CD4-positive, alpha-beta T cell (primary cell): ENCODE data around the gene EML4. TPM values are rescaled to one million over a fixed set of nuclear protein-coding genes. Genes with fewer than 3 reads are reported as not detected.

ENCODE experiments used
- ATAC-seq: fragments of 200-7000 bp; cut with Tn5 transposase; one replicate; pipeline ENCODE4 v1.10.0; 2022; ENCODE audit warnings: mild to moderate bottlenecking; ENCODE audit not compliant: poor library complexity
- CTCF ChIA-PET: fragments of 350-600 bp; sonication (Branson Sonifier 250); formaldehyde crosslinking; loops from one replicate; lab custom pipeline; 2021; ENCODE audit warnings: antibody characterized with exemption, inconsistent platforms; lab: Charles Lee
- POLR2A ChIA-PET: fragments of 350-600 bp; sonication (Branson Sonifier 250); formaldehyde crosslinking; loops from one replicate; lab custom pipeline; 2021; ENCODE audit warnings: antibody characterized with exemption, inconsistent platforms; lab: Charles Lee
- DNase-seq, 14 experiments: peaks; one replicate each; pipeline ENCODE4 v3.0.0-alpha.2; 2013 to 2020; ENCODE audit warnings: mixed read lengths in 2 of 14
- H3K27ac ChIP-seq, 2 donors: one replicate each; pipeline versions ENCODE4 v1.5.1 to v1.7.0; 2013; ENCODE audit warnings: low read length in 2 of 2, low read depth in 1 of 2, mild to moderate bottlenecking in 1 of 2
- H3K27me3 ChIP-seq, 2 experiments: 1 replicate in 1 of 2; 2 replicates in 1 of 2; pipeline versions ENCODE4 v1.6.1 to v1.7.0; 2013; ENCODE audit warnings: low read length in 2 of 2, control low read depth in 1 of 2, mild to moderate bottlenecking in 1 of 2, moderate library complexity in 1 of 2; ENCODE audit not compliant: insufficient read depth in 2 of 2, control insufficient read depth in 1 of 2
- H3K36me3 ChIP-seq: one replicate; pipeline ENCODE4 v1.6.1; 2013; ENCODE audit warnings: low read length, control low read depth; ENCODE audit not compliant: insufficient read depth
- H3K4me1 ChIP-seq: one replicate; pipeline ENCODE4 v1.6.1; 2013; ENCODE audit warnings: low read length, control low read depth; ENCODE audit not compliant: insufficient read depth
- H3K4me3 ChIP-seq: one replicate; pipeline ENCODE4 v1.5.1; 2013; ENCODE audit warnings: mild to moderate bottlenecking, low read length, moderate library complexity
- H3K9me3 ChIP-seq, 2 experiments: 1 replicate in 1 of 2; 2 replicates in 1 of 2; pipeline versions ENCODE4 v1.6.1 to v1.7.0; 2013; ENCODE audit warnings: low read length in 2 of 2, mild to moderate bottlenecking in 2 of 2, control low read depth in 1 of 2, moderate library complexity in 1 of 2; ENCODE audit not compliant: control insufficient read depth in 1 of 2, insufficient read depth in 1 of 2
- H3K27ac Mint-ChIP-seq: one replicate; pipeline ENCODE4 v1.8.0; 2020; ENCODE audit warnings: mixed read lengths
- H3K27me3 Mint-ChIP-seq: one replicate; pipeline ENCODE4 v1.8.0; 2021; ENCODE audit warnings: mixed read lengths
- H3K36me3 Mint-ChIP-seq: one replicate; pipeline ENCODE4 v1.8.0; 2021; ENCODE audit warnings: low read depth, mixed read lengths
- H3K4me1 Mint-ChIP-seq: one replicate; pipeline ENCODE4 v1.8.0; 2021; ENCODE audit warnings: low read depth, mixed read lengths
- H3K4me3 Mint-ChIP-seq: one replicate; pipeline ENCODE4 v1.8.0; 2020; ENCODE audit warnings: mild to moderate bottlenecking, mixed read lengths
- H3K9me3 Mint-ChIP-seq: one replicate; pipeline ENCODE4 v1.8.0; 2020; ENCODE audit warnings: mixed read lengths
- intact Hi-C, 2 experiments: fragments of 100-400 bp; cut with DNase I in 1 of 2; cut with micrococcal nuclease in 1 of 2; formaldehyde crosslinking; loops; one replicate each; pipeline versions ENCODE4 v1.15.1 to v1.9.0; 2023 to 2025; cut with DNase I, micrococcal nuclease
- total RNA-seq, 174 experiments: library from RNA in 2 of 174; stranded (reverse) in 2 of 174; gene quantifications; one replicate each; pipeline ENCODE4 v1.2.3 and lab custom pipeline; 2021 to 2026
- TF ChIP-seq, protein P1 (sequence below): fragments of 200-600 bp; IDR thresholded peaks from one replicate; pipeline ENCODE4 v1.8.0; 2022; ENCODE audit warnings: antibody characterized with exemption, mild to moderate bottlenecking

The EML4 gene
- total RNA-seq, 2 experiments from 2014 or later, result 219 to 228 TPM

- POLR2A ChIA-PET, result no interaction called here
- CTCF ChIA-PET, result interaction anchor here (1.6 kb wide), 1 partner anchor 13 kb away, joined by 3 read pairs; no protein-coding TSS in a partner anchor
- Mint-ChIP-seq H3K36me3 (peaks cover 87% of the 10 kb centered on the region), H3K9me3 (no peaks in the 10 kb centered on the region), H3K27ac (peak overlapping the region; percentile 2), H3K4me3 (no peak overlapping the region), H3K4me1 (peaks cover 45% of the 10 kb centered on the region), H3K27me3 (no peaks in the 10 kb centered on the region)
- Histone ChIP-seq H3K27me3 (no peaks in the 10 kb centered on the region), H3K9me3 (no peaks in the 10 kb centered on the region), H3K4me3 (no peak overlapping the region), H3K36me3 (peaks cover 74% of the 10 kb centered on the region), H3K4me1 (peaks cover 14% of the 10 kb centered on the region), H3K27ac (no peak overlapping the region)
- TF ChIP-seq, protein P1, sequence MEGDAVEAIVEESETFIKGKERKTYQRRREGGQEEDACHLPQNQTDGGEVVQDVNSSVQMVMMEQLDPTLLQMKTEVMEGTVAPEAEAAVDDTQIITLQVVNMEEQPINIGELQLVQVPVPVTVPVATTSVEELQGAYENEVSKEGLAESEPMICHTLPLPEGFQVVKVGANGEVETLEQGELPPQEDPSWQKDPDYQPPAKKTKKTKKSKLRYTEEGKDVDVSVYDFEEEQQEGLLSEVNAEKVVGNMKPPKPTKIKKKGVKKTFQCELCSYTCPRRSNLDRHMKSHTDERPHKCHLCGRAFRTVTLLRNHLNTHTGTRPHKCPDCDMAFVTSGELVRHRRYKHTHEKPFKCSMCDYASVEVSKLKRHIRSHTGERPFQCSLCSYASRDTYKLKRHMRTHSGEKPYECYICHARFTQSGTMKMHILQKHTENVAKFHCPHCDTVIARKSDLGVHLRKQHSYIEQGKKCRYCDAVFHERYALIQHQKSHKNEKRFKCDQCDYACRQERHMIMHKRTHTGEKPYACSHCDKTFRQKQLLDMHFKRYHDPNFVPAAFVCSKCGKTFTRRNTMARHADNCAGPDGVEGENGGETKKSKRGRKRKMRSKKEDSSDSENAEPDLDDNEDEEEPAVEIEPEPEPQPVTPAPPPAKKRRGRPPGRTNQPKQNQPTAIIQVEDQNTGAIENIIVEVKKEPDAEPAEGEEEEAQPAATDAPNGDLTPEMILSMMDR, result no peak
- DNase-seq (no peak), ATAC-seq (no peak)
- intact Hi-C loops, result loop anchor here in 1 of 2 experiments (5.0 kb wide), 1 partner anchor 41 kb away; no protein-coding TSS in a partner anchor
Measured at GRCh38 chr2:42303252-42303651, 134.1 kb downstream of the EML4 start.

DNA sequence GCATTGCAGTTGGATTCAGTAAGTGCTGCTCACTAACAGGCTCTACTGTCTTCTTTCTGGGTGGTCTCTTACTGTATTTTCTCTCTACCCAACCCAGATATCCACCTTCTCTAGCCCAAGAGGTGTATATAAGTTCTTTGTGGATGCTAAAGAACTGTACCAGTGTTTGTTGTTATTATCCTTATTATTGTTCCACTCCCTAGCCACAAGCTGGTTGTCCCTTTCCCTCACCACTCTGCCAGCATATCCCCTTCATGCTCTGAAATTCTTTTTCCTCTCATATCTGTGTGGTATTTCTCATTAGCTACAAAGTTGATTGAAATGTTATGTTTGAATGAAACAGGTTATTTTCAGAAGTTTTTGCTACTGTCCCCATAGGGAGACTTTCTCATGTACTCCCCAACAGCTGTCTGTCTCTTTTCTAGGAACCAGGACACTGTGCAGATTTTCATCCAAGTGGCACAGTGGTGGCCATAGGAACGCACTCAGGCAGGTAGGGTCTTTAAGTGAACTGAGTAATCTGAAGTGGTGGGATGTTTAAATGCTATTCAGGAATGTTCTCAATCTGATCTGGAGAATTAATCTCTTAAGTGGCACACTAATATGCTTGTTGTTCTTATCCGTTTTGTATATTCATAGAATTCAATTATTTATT is 135.0 kb downstream of the EML4 start:
- H3K27ac ChIP-seq, result no peak overlapping the region
- Mint-ChIP-seq H3K9me3 (no peaks in the 10 kb centered on the region), H3K36me3 (peaks cover 84% of the 10 kb centered on the region), H3K27me3 (no peaks in the 10 kb centered on the region), H3K27ac (peak overlapping the region; percentile 2), H3K4me3 (no peak overlapping the region), H3K4me1 (peaks cover 36% of the 10 kb centered on the region)
- no peak for ATAC-seq
- TF ChIP-seq, protein P1, result no peak
- H3K36me3 ChIP-seq, result peaks cover 74% of the 10 kb centered on the region
- no peak for DNase-seq
- no peaks in the 10 kb centered on the region for H3K27me3 ChIP-seq
- H3K9me3 ChIP-seq, result no peaks in the 10 kb centered on the region
- peaks cover 10% of the 10 kb centered on the region for H3K4me1 ChIP-seq
- no peak overlapping the region for H3K4me3 ChIP-seq
- CTCF ChIA-PET, result interaction anchor here (1.6 kb wide), 1 partner anchor 14 kb away, joined by 3 read pairs; no protein-coding TSS in a partner anchor
- intact Hi-C loops, result loop anchor here in 1 of 2 experiments (5.0 kb wide), 1 partner anchor 42 kb away; no protein-coding TSS in a partner anchor
- POLR2A ChIA-PET, result no interaction called here

- Mint-ChIP-seq H3K4me3 (no peak overlapping the region), H3K4me1 (peaks cover 30% of the 10 kb centered on the region), H3K27me3 (no peaks in the 10 kb centered on the region), H3K9me3 (no peaks in the 10 kb centered on the region), H3K36me3 (peaks cover 79% of the 10 kb centered on the region), H3K27ac (no peak overlapping the region)
- DNase-seq (no peak), ATAC-seq (no peak)
- Histone ChIP-seq H3K4me3 (no peak overlapping the region), H3K9me3 (no peaks in the 10 kb centered on the region), H3K27ac (no peak overlapping the region), H3K27me3 (no peaks in the 10 kb centered on the region), H3K36me3 (peaks cover 63% of the 10 kb centered on the region), H3K4me1 (peaks cover 3% of the 10 kb centered on the region)
- ChIA-PET POLR2A (no interaction called here), CTCF (no interaction called here)
- intact Hi-C loops, result no loop called here
- TF ChIP-seq, protein P1, result no peak
Measured at GRCh38 chr2:42307180-42307579, 138.0 kb downstream of the EML4 start.
